K562 (cell line): ENCODE measurements around the gene SEC31A. TPM values are rescaled to one million over a fixed set of nuclear protein-coding genes. Genes with fewer than 3 reads are reported as not detected.

ENCODE experiments used
- ATAC-seq: fragments of 200-7000 bp; cut with Tn5 transposase; 3 replicates; pipeline ENCODE4 v1.9.1; 2020; ENCODE audit warnings: moderate library complexity
- BruUV-seq: library from RNA; stranded (reverse); fragments of 400-500 nt; replicated peaks from 2 replicates; lab custom pipeline; 2021; lab: Mats Ljungman, UMichigan
- CTCF ChIA-PET: fragments of 300-600 bp; formaldehyde crosslinking; extraction: SDS; loops from one replicate; lab custom pipeline; 2021; ENCODE audit warnings: low intra/inter-chr PET ratio; lab: Yijun Ruan, JAX
- POLR2A ChIA-PET: fragments of 300-600, 350-650 bp; sonication (Branson Sonifier 250); formaldehyde crosslinking; extraction: SDS; loops from one replicate; lab custom pipeline; 2021; ENCODE audit warnings: antibody characterized with exemption, inconsistent platforms; lab: Yijun Ruan, JAX
- DNase-seq, 4 experiments: peaks; one replicate each; pipeline versions ENCODE4 v3.0.0 to v3.0.0-alpha.2; 2011 to 2018; ENCODE audit warnings: low spot score in 3 of 4, mixed read lengths in 3 of 4; ENCODE audit errors: extremely low read depth in 1 of 4
- FAIRE-seq: peaks from 2 replicates; lab custom pipeline; 2011; peaks lifted over from hg19 to GRCh38; lab: Jason Lieb, UNC
- H2AFZ ChIP-seq: 2 replicates; pipeline ENCODE4 v1.6.0; 2011; ENCODE audit warnings: low read depth, low read length, control low read depth, inconsistent platforms
- H3K27ac ChIP-seq: fragments of 200-600 bp; 3 replicates; pipeline ENCODE4 v1.8.0; 2011; ENCODE audit warnings: low read depth, mild to moderate bottlenecking, control low read depth, inconsistent platforms, low read length, moderate library complexity, mixed read lengths; ENCODE audit errors: extremely low read depth
- H3K27me3 ChIP-seq, 2 experiments: fragments of 300-600 bp in 1 of 2; 2 replicates in 1 of 2; 3 replicates in 1 of 2; pipeline versions ENCODE4 v1.6.0 to v1.8.0; 2011; ENCODE audit warnings: inconsistent platforms in 2 of 2, low read length in 2 of 2, mild to moderate bottlenecking in 1 of 2, mixed read lengths in 1 of 2, moderate library complexity in 1 of 2; ENCODE audit not compliant: control insufficient read depth in 2 of 2, insufficient read depth in 2 of 2
- H3K36me3 ChIP-seq: fragments of 300-600 bp; 3 replicates; pipeline ENCODE4 v1.8.0; 2011; ENCODE audit warnings: mild to moderate bottlenecking, low read length, inconsistent platforms; ENCODE audit not compliant: control insufficient read depth, insufficient read depth
- H3K4me1 ChIP-seq, 2 experiments: fragments of 200-600 bp in 1 of 2; replicated peaks in 1 of 2; 2 replicates in 1 of 2; 3 replicates in 1 of 2; pipeline versions ENCODE4 v1.5.1 to v1.8.0; 2011; ENCODE audit warnings: inconsistent platforms in 2 of 2, low read length in 2 of 2, mild to moderate bottlenecking in 1 of 2, mixed read lengths in 1 of 2, moderate library complexity in 1 of 2; ENCODE audit not compliant: control insufficient read depth in 2 of 2, insufficient read depth in 2 of 2
- H3K4me2 ChIP-seq: 2 replicates; pipeline ENCODE4 v1.6.1; 2011; ENCODE audit warnings: low read length, control low read depth, inconsistent platforms, mixed read lengths; ENCODE audit not compliant: insufficient read depth
- H3K4me3 ChIP-seq: fragments of 200-600 bp; sonication (generic), shearing (Covaris generic); 2 replicates; pipeline ENCODE4 v1.5.1; 2016; ENCODE audit warnings: control low read depth, inconsistent platforms
- H3K79me2 ChIP-seq: fragments of 200-600 bp; 3 replicates; pipeline ENCODE4 v1.8.0; 2011; ENCODE audit warnings: low read length, inconsistent platforms; ENCODE audit not compliant: control insufficient read depth, insufficient read depth
- H3K9ac ChIP-seq, 2 experiments: 2 replicates each; pipeline versions ENCODE4 v1.6.0 to v1.6.1; 2011; ENCODE audit warnings: low read depth in 2 of 2, low read length in 2 of 2, control low read depth in 1 of 2, inconsistent platforms in 1 of 2, mild to moderate bottlenecking in 1 of 2, mixed read lengths in 1 of 2; ENCODE audit not compliant: insufficient read depth in 1 of 2
- H3K9me1 ChIP-seq: one replicate; pipeline ENCODE4 v1.6.0; 2011; ENCODE audit warnings: inconsistent platforms, mild to moderate bottlenecking, low read length, moderate library complexity; ENCODE audit not compliant: control insufficient read depth, insufficient read depth
- H3K9me3 ChIP-seq: replicated peaks from 2 replicates; pipeline ENCODE4 v1.5.1; 2011; ENCODE audit warnings: low read depth, low read length, inconsistent platforms; ENCODE audit not compliant: control insufficient read depth, insufficient read depth
- H4K20me1 ChIP-seq: replicated peaks from 2 replicates; pipeline ENCODE4 v1.6.1; 2011; ENCODE audit warnings: low read length, inconsistent platforms, mixed read lengths; ENCODE audit not compliant: control insufficient read depth, insufficient read depth
- AFF1 ChIP-seq, 2 experiments: fragments of 450-650 bp; IDR thresholded peaks; 2 replicates each; pipeline ENCODE4 v1.6.1; 2018; ENCODE audit warnings: mild to moderate bottlenecking in 2 of 2, low read depth in 1 of 2; ENCODE audit not compliant: partially characterized antibody in 2 of 2
- CBX8 ChIP-seq: fragments of 200-600 bp; sonication (generic); IDR thresholded peaks from 2 replicates; pipeline ENCODE4 v1.6.1; 2012; ENCODE audit warnings: borderline replicate concordance, mixed run types, low read depth, mild to moderate bottlenecking, moderate library complexity, mixed read lengths, low read length, control low read depth, inconsistent platforms; ENCODE audit not compliant: poor library complexity, severe bottlenecking; ENCODE audit errors: extremely low read depth
- CHD1 ChIP-seq: fragments of 200-600 bp; sonication (generic); IDR thresholded peaks from one replicate; pipeline ENCODE4 v1.6.1; 2012; ENCODE audit warnings: mild to moderate bottlenecking, moderate library complexity, low read length, inconsistent platforms
- CREM ChIP-seq: IDR thresholded peaks from 2 replicates; pipeline ENCODE4 v1.6.1; 2014; ENCODE audit warnings: antibody characterized with exemption, low read depth
- JUND ChIP-seq, 2 experiments: IDR thresholded peaks; 2 replicates in 1 of 2; 3 replicates in 1 of 2; pipeline ENCODE4 v1.6.1; 2011; ENCODE audit warnings: borderline replicate concordance in 2 of 2, low read depth in 2 of 2, low read length in 2 of 2, improper control_type of control experiment in 1 of 2, missing biosample characterization in 1 of 2, missing genetic modification characterization in 1 of 2, missing genetic modification reagents in 1 of 2
- KAT8 ChIP-seq: fragments of 450-650 bp; IDR thresholded peaks from 2 replicates; pipeline ENCODE4 v1.6.1; 2016; ENCODE audit warnings: low read depth, mild to moderate bottlenecking
- KDM1A ChIP-seq, 2 experiments: fragments of 450-650 bp; IDR thresholded peaks; 2 replicates each; pipeline ENCODE4 v1.6.1; 2016; ENCODE audit warnings: mild to moderate bottlenecking in 2 of 2
- MITF ChIP-seq: IDR thresholded peaks from 2 replicates; pipeline ENCODE4 v1.6.1; 2014; ENCODE audit warnings: antibody characterized with exemption
- PHF8 ChIP-seq: fragments of 200-600 bp; sonication (generic); IDR thresholded peaks from 2 replicates; pipeline ENCODE4 v1.6.1; 2012; ENCODE audit warnings: mixed run types, mild to moderate bottlenecking, inconsistent platforms, low read length, moderate library complexity, borderline replicate concordance
- PRPF4 ChIP-seq: fragments of 200-400 bp; formaldehyde crosslinking; IDR thresholded peaks from one replicate; pipeline ENCODE4 v1.6.1; 2017; ENCODE audit warnings: low read length, low read depth, mild to moderate bottlenecking; ENCODE audit not compliant: insufficient read depth, poor library complexity, severe bottlenecking
- RFX7 ChIP-seq: fragments of 250-450 bp; sonication (Bioruptor Pico); IDR thresholded peaks from 2 replicates; pipeline ENCODE4 v1.5.1; 2021; ENCODE audit warnings: mild to moderate bottlenecking
- TCF3 ChIP-seq: sonication (generic); formaldehyde crosslinking; IDR thresholded peaks from 2 replicates; pipeline ENCODE4 v1.4.0; 2020; ENCODE audit warnings: mild to moderate bottlenecking, missing genetic modification reagents
- THAP12 ChIP-seq: fragments of 250-450 bp; sonication (Bioruptor Pico); IDR thresholded peaks from 2 replicates; pipeline ENCODE4 v1.9.0; 2021; ENCODE audit warnings: mild to moderate bottlenecking, inconsistent platforms
- ZNF24 ChIP-seq: fragments of 450-650 bp; IDR thresholded peaks from 2 replicates; pipeline ENCODE4 v1.6.1; 2016
- ZNF695 ChIP-seq: fragments of 450-650 bp; formaldehyde crosslinking; IDR thresholded peaks from 2 replicates; pipeline ENCODE4 v1.4.0; 2020; ENCODE audit warnings: mild to moderate bottlenecking, moderate library complexity
- WGBS: fragments of 100-300 bp; shearing (Covaris generic); methylation state at CpG from one replicate; pipeline ENCODE4 v1.1.6; 2016; ENCODE audit warnings: low coverage, mixed read lengths; ENCODE audit not compliant: insufficient coverage; ENCODE audit errors: missing lambda C conversion rate; 5-methylcytosine and 5-hydroxymethylcytosine counted together
- in situ Hi-C: fragments of 300-500 bp; cut with MboI; formaldehyde crosslinking; loops from 4 replicates; pipeline ENCODE4 v1.15.0; 2018; ENCODE audit warnings: inconsistent platforms, mixed read lengths
- intact Hi-C: fragments of 100-400 bp; cut with micrococcal nuclease; formaldehyde crosslinking; loops from 2 replicates; pipeline ENCODE4 v1.14.2; 2022
- polyA plus RNA-seq, 8 experiments: library from polyadenylated mRNA; depleted of rRNA in 4 of 8; stranded (reverse) in 5 of 8; unstranded in 3 of 8; fragments of >200 nt; fragmentation: Nextera tagmentation in 2 of 8; fragmentation: Illumina TruSeq in 1 of 8; extraction: Ambion mirVana in 2 of 8; extraction: Trizol in 1 of 8; gene quantifications; 2 replicates each; pipeline versions ENCODE4 v1.2.1 to v1.2.3, GENCODE V29; 2011 to 2014; ENCODE audit warnings: inconsistent platforms in 1 of 8, missing spikeins in 1 of 8
- total RNA-seq, 7 experiments: library from RNA; depleted of rRNA in 6 of 7; stranded (reverse); fragments of >200 nt in 6 of 7; fragmentation: Illumina TruSeq in 2 of 7; extraction: Trizol in 2 of 7; gene quantifications; 2 replicates each; pipeline versions ENCODE4 v1.2.1 to v1.2.3, GENCODE V29; 2011 to 2021; ENCODE audit warnings: low replicate concordance in 1 of 7

SEC31A gene
- total and polyA plus RNA-seq, 9 of the 15 experiments (the other 6 are each of a cell fraction or from before 2014, with no cell fraction given): 78.9 to 241 (median 173) TPM

GRCh38 chr4:82939414-82939813 lies 48.5 kb upstream of the SEC31A start:
- Histone ChIP-seq H3K27ac (no peak overlapping the region), H3K36me3 (peaks cover 72% of the 10 kb centered on the region), H3K4me3 (no peak overlapping the region), H2AFZ (no peak overlapping the region), H3K9ac (no peak overlapping the region), H3K4me2 (no peak overlapping the region), H3K9me1 (no peaks in the 10 kb centered on the region), H4K20me1 (no peaks in the 10 kb centered on the region), H3K79me2 (no peaks in the 10 kb centered on the region), H3K27me3 (no peaks in the 10 kb centered on the region), H3K4me1 (no peaks in the 10 kb centered on the region), H3K9me3 (no peaks in the 10 kb centered on the region)
- POLR2A ChIA-PET: interaction anchor here (1.0 kb wide), 1 partner anchor 10 kb away, joined by 3 read pairs; no protein-coding TSS in a partner anchor
- 84% methylated on average over 2 of the region's 2 CpGs for WGBS
- FAIRE-seq: no peak
- CTCF ChIA-PET: no interaction called here
- in situ Hi-C loops (no loop called here), intact Hi-C loops (no loop called here)
- no peak for ATAC-seq
- BruUV-seq: no TSS peak
- no peak for DNase-seq
- no peak for TF ChIP-seq CBX8
- TF ChIP-seq KDM1A (IDR thresholded peaks at IDR 0.05): no peak
- TF ChIP-seq MITF: no peak
- no peak for TF ChIP-seq CREM
- TF ChIP-seq PRPF4: no peak
- TF ChIP-seq JUND (IDR thresholded peaks at IDR 0.05; ENCODE audit: borderline replicate concordance, low read depth, low read length): no peak
- TF ChIP-seq JUND (tag; IDR thresholded peaks at IDR 0.05; ENCODE audit: borderline replicate concordance, low read depth, low read length): no peak
- TF ChIP-seq KAT8: no peak
- no peak for TF ChIP-seq AFF1 (IDR thresholded peaks at IDR 0.05; ENCODE audit: low read depth in 1 of 2, partially characterized antibody in 2 of 2)
- TF ChIP-seq ZNF695: no peak
- TF ChIP-seq RFX7: no peak
- no peak for TF ChIP-seq PHF8
- no peak for TF ChIP-seq CHD1
- no peak for TF ChIP-seq THAP12 (CRISPR knock-in tag)
- no peak for TF ChIP-seq ZNF24
- TF ChIP-seq TCF3 (CRISPR knock-in tag): no peak
